ENCODE data around the gene NECAB3.

- no peak for TF ChIP-seq CTCF (IDR thresholded peaks at IDR 0.05)
- TF ChIP-seq POLR2A (IDR thresholded peaks at IDR 0.05) = no peak
Observed at GRCh38 chr20:33673114-33673409, 1.2 kb downstream of the NECAB3 start.

All from ovary (tissue), 3 donors.